NK-92 treated with Interleukin-12 subunit alpha and Interleukin-12 subunit beta, amount 100 ng/mL, for 24 hours (cell line): ENCODE data around the gene HS3ST5.
"Not testable (repeated sequence)": the region's sequence is repeated elsewhere in the genome, so short reads cannot be mapped to it uniquely, and the experiment has no call there.

Experiments used
- DNase-seq: peaks from one replicate; lab custom pipeline; 2025; lab: John Stamatoyannopoulos, UW

HS3ST5 gene

DNA sequence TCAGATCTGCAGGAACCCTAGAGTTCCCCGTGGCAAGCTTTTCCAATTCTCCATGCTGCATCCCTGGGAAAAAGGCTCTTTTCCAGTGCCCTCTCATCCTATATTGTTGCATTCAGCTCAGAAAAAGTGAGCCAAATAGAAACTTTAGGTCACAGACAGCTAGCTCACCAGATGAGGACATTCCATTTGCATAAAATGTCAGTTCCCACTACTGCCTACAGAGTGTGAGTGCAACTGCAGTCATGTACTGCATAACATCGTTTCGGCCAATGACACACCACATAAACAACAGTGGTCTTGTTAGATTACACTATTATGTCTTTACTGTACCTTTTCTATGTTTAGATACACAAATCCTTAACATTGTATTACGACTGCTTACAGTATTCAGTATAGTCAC is 8.6 kb downstream of the HS3ST5 start:
- no peak for DNase-seq

DNA sequence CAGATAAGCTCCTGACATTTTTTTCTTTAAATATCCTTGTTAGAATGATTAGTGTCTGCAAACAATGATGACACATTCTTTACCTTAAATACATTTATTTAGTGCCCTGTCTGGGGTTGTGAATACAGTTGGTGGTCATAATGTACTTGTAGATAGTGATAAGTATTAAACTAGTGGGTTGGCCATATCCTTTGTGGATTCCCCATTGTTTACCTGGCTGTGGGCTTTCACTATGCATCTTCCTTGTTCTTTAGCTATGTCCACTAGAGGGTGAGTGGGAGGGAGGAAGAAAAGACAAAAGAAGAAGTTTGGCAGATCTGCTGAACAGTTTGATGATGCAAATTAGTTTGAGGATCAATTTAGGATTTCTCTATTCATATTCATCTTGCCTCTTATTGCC is 15.7 kb downstream of the HS3ST5 start:
- DNase-seq = no peak

DNA sequence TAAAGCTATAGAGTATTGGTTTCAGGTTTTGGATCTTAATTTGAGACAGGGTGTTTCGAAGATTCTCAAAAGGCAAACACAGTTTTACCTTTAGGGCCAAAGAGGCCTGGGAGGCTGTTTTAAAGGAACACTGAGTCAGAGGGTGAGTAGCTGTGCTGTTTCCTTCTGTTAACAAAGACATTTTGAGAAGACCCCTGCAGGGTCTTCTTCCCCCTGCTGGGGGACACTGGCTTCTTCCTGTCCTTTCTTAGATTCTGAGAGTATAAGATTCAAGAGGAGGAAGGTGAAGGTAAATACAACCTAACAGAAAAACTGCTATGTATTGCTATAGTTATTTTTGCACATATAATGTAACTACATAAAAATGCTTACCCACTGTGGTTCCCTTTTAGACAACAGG is 19.0 kb downstream of the HS3ST5 start:
- DNase-seq = no peak

DNA sequence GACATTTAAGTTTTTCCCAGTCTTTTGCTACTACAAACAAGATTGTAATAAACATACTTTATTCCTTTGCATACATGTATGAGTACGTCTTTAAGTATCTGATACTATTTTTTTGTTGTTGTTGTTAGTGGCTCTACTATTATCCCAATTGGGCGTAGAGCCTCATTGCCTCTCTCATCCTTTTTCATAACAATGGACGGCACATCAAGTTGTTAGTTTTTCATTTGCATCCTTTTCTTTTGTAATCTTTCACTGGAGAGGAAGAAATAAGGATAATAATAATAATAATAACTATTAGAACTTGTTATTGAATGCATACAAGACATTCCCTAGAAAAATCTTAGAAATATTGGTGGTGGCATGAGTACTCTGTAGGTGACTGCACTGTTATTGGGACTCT is 23.1 kb downstream of the HS3ST5 start:
- DNase-seq = no peak

DNA sequence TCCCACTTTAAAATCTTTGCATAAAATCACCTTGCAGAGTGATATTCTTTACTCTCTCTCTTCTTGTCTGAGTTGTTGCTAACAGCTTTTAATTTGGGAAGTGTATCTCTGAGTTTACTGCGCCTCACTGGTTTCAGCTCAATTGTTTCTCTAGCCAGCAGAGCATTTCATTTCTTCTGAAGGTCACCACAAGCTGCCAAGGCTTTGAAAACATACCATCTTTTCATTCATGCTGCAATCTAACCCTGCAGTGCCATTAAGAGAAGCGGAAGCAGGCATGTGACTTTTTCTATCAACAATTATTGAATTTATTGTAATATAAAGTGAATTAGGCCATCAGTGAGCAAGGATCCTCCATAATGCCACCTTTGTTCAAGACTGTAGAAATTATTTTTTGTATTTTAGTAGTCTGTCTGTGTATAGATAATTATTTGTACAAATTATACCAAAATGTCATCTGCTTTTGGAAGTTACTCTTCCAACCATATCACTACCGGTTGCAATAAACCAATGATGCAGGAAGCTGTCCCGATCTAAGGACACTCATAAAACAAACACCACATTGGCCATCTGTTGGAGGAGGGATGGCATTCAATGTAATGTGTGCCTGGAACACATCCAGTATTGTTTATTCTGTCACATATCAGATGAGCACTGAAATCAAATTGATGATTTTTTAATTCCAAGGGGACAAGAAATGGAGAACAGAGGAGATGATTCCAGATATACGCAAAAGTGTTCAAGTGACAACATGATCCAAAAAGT is 26.8 kb downstream of the HS3ST5 start:
- no peak for DNase-seq

DNA sequence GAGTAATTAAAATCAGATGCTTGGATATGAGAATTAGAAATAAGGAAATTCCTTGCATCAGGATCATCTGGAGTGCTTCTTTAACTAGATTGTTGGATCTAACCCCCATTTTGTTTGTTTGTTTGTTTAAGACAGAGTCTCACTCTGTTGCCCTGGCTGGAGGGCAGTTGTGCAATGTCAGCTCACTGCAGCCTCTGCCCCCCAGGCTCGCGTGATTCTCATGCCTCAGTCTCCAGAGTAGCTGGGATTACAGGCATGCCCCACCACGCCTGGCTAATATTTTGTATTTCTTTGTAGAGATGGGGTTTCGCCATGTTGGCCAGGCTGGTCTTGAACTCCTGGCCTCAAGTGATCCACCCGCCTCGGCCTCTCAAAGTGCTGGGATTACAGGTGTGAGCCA is 29.0 kb downstream of the HS3ST5 start:
- DNase-seq = not testable (repeated sequence)

DNA sequence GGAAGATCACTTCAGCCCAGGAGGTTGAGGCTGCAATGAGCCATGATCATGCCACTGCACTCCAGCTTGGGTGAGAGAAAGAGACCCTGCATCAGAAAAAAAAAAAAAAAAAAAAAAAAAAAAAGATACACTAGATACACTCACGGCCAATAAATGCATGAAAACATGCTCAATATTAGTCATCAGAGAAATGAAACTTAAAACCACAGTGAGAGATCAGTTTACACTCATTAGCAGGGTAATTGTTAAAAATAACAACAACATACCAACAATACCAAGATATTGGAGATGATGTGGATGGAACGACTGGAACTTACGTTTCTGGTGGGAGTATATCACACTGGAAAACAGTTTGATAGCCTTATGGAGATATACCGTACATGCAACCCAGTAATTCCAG is 29.9 kb downstream of the HS3ST5 start:
- DNase-seq = no peak

DNA sequence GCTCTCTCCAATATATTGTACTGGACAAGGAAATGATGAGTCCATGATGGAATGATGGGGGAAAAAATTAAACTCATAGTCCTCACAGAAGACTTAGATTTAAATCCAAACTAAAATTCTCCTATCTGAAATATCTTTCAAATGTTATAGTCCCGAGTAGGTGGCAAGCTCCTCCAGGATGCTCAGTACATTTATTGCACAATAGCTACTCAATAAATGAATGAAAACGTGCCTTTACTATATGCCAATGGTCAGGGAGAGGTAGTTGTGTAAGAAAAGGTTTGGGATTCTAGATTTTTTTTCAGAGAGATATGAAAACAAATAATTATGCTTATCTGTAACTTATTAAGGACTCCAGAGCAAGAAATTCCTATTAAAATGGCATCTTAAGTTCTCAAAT is 32.8 kb downstream of the HS3ST5 start:
- DNase-seq = no peak

DNA sequence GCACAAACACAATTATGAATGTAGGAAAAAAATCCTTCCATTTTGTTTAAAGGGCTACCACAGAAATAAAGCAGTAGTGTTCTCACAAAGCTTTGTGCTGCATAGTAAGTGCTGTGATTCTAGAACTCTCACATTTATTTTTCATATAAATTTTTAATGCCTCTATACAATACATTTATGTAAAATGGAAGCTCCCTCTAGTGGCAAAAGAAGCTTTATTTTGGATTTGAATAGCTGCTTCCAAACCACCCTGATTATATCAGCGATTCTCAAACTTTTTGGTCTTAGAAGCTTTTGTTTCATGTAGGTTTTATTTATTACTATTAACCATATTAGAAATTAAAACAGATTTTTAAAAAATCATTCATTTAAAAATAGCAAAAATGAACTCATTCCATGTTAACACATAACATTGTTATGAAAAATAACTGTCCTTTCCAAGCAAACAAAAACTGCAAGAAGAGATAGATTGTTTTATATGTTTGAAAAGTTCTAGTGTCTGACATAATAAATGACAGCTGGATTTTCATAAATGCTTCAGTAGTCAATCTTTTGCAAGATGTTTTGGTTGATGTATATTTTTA is 38.4 kb downstream of the HS3ST5 start:
- no peak for DNase-seq

DNA sequence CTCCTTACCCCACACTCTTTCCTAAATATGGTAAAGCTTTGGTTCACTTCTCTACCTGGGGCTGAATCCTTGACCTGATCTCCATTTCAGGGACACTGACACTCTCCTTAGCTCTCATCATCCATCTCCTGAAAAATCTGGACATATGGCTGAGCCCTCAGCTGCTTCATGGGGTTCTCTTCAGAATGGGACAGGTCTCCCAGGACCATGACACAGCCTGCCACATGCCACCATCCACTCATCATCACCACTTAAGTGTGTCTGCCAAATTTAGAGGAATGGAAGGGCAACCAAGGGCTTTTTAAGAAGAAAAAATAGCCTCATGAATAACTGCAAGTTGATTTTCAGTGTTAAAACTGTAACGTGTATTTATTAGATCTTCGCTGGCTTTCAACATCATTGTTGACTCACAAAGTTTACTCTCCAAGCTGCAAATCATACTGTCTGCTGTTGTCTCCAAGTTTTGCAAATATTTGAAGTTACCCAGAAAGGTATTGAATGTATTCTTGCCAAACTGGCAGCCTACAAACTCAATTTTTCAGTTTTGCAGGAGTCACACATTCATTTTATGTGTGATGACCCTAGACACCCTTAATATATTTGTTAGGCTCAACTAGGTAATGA is 41.1 kb downstream of the HS3ST5 start:
- no peak for DNase-seq

DNA sequence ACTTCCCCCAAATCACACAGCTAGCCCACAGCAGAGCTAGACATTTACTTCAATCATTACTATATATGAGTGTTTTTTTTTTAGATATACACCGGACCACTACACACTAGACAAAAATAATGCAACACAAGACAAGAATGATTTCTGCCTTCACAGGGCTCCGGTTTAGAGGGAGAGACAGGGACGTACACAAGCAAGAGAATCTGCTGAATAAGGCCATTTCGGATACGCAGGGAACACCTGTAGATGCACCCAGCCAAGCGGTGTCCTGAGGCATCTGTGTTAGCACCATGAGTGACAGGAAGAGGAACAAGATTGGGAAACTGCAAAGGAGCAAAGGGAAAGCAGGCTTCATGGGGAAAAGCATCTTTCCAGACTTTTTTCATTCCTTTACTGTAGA is 45.7 kb downstream of the HS3ST5 start:
- no peak for DNase-seq

DNA sequence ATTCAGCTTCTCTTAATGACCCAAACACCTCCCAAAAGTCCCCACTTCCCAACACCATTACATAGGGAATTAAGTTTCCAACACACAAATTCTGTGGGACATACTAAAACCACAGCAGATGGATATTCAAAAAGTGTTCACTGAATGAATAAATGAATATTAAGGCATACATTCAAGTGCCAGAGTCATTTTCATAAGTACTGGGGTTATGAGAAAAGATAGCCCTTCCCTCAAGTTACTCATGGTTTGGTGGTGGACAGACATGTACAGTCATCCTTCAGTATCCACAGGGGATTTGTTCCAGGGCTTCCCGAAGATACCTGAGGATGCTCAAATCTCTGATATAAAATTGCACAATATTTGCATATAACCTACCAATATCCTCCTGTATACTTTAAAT is 50.4 kb downstream of the HS3ST5 start:
- no peak for DNase-seq

DNA sequence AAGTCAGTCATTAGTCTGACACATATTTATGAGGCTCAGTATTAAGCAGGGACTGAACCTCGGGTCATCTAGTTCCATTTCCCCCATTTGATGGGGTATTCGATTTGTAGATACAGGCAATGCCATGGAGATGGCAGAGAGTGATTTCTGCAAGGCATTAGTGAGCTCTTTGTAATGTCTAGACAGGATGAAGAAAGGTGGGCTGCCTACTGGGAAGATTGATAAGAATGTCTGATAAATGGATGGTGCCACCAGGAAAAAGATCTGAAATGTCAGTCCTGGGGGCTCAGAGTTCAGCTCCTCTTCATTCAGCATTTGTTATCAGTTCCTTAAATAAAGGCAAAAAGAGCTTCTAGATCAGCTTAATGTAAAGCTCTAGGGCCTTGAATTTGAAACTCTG is 51.4 kb downstream of the HS3ST5 start:
- DNase-seq = no peak

DNA sequence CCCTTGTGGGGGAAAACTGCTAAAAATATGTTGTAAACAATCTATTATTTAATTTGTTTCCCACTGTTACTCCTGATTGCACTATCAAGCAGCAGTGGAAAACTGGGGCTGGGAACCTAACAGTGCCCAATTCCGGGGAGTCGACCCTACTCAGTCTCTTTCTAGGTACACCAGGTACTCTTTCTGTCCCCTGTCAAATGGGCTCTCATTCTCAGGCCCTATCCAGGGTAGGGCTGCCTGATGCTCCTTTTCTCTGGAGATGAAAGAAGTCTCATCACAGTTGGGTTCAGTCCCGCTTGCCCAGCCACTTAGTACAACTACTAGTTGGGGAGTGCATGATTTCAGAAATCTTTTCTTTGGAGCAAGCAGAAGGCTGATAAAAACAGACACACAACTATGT is 52.0 kb downstream of the HS3ST5 start:
- DNase-seq = no peak

DNA sequence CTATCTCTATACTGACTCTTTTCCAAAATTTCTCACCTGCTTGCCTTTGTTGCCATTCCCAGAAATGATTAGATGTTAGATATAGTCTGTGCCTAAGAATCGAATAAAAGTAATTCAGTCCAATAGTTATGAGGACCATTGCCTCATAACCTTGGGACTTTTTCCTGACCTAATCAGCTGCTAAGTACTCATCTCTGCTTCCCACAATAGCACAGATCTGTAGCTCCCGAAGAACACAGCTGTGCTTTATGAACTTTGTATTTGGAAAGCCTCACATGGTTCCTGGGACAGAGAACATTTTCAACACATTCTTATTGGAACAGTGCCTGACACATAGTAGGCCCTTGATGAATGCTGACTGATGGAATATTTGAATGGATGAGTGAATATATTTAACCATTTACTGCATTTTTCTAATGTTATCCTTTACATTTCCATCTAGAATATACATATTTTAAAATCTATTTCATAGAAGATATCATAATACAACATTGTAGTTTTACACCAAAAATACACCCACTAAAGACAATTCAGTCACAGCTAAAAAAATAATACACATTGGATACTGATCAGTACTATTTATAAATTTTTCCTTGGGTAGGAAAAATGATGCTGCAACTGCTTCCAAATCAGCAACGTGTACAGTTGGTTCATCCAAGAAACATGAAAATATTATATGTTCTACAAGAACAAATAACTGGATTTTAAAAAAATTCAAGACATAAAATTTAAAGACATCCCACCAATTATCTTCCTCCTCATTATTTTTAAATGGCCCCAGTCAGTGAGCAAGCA is 53.9 kb downstream of the HS3ST5 start:
- DNase-seq = no peak

DNA sequence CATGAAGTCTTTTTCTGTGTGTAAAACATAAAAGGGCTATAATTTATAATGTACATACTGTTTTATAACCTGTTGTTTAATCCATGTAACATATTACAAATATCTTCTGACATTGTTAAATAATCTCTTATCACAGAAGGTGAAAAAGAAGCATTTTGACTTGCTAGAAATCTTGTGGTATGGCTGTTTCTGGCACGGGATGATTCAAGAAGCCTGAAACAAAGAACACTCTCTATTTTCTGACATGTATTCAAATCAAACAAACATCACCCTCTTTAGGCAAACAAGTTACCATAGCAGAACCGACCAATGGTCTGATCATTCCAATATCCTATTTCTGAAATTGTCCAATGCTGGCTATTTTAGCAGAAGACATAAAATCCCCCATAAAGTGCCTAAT is 55.4 kb downstream of the HS3ST5 start:
- DNase-seq = no peak

DNA sequence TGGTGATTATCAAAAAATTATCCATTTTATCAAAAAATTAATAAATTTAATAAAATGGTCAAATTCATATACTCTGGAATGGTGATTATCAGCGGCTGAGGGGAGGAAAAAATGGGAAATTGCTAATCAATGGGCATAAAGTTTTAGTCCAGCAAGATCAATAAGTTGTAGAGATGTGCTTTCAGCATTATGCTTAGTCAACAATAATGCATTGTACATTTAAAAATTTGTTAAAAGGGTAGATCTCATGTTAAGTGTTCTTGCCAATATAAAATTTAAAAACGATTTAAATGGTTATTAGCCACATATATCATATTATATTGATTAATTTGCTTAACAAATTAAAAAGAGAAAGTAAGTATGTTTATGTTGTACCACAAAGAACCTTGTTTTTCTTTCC is 56.6 kb downstream of the HS3ST5 start:
- DNase-seq = no peak

DNA sequence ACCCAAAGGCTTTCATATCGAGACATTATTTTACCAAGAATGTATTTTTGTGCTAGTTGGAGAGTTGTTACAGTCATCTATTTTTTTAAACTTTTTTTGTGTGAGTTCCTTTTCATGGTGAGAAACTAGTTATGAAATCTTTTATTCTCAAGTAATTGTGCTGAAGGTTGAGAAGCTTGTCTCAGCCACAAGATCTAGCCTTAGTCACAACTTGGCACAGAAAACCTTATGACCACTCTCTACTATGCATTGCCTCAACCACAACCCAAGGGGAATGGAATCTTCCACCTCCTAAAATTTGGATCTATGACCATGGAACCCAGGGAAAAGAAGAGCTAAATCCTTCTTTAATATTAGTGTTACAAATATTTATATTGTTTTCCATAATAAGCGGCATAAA is 58.5 kb downstream of the HS3ST5 start:
- no peak for DNase-seq

DNA sequence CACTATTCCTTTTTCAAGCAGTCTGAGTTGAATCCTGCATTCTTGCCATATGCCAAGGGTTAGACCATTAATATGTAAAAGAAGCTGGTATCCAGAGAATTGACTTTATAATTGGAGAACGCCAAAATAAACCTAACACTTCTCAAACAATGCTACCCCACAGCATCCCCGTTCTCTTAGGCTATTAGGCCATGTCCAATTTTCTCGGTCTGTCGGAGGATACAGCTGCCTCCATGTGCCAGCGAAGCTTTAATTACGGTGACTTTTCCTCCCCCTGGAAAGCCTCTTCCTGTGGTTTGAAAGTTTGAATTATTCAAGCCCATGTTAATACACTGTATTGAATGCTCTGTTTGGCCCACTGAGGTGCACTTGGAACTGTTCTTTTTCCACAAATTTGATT is 60.5 kb downstream of the HS3ST5 start:
- DNase-seq = no peak

DNA sequence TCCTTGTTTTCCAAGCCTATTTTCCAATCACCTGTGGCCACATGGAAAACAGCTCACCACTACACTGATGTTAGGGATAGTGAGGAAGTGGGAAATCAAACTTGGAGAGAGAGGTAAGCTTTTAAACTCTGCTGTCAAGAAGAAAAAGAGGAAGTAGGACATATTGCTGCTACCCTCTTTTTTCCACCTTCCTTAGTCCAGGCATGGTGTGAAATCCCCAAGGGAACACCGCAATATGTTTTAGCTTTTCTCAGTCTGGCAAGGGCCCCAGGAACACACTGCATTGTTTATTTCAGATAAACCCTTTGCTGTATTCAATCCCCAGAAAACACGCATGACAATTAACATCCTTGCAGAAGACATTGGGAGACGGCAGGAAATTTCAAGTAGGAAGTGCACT is 61.3 kb downstream of the HS3ST5 start:
- DNase-seq = no peak

DNA sequence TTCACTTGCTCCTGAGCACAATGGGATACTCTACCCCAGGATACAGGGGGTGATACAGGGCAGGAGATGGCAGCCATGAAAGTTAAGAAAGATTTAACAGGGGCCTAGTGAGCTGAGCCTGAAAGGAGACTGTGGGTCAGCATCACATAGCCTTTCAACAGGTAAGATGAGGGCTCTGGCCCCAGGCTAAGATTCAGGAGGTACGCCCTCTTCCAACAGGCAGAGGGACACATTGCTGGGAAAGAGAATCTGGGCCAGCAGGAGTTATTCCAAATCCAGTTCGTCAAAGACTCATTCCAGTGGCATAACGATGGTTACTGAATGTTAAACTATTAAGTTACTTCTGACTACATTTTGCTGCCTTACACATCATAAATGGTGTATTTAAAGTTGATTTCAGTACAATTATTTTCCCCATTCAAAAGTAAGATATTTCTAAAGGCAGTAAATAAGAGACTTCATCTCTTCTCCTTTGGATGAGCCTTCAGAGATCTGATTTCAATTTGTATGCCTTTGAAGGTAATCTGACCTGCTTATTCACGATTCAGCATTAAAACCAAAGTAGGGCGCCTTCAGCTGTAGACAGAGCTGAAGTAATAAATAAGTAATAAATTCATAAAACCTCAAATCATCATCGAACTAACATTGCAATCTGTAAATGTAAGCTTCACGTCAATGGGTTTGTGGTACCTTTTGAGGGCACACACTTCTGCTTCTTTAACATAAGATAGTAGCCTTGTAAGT is 62.4 kb downstream of the HS3ST5 start:
- DNase-seq = no peak

DNA sequence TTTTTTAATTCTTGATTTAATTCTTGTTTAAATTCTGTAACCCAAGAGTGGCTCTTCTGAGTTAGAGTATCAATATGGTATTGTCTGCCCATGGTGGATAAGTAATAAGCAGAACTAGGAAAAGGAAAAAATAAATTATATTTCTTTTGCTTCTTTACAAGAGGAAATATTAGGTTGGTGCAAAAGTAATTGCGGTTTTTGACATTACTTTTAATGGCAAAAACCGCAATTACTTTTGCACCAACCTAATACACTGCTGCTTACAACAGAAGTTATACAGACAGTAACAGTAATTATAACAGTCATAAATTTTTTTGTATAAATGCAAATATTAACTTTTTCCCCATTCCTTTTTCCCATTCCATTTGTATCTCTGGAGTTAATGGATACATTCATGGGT is 65.6 kb downstream of the HS3ST5 start:
- no peak for DNase-seq
